Skeletal muscle tissue (tissue), 4 donors: ENCODE data around the gene LCP2. TPM values are rescaled to one million over a fixed set of nuclear protein-coding genes. Genes with fewer than 3 reads are reported as not detected.

Experiments
- H3K27ac ChIP-seq: one replicate; pipeline ENCODE4 v1.7.0; 2013; ENCODE audit warnings: mild to moderate bottlenecking, low read depth, low read length, inconsistent platforms
- H3K27me3 ChIP-seq, 3 donors: one replicate each; pipeline ENCODE4 v1.7.0; 2013; ENCODE audit warnings: low read length in 3 of 3; ENCODE audit not compliant: control insufficient read depth in 3 of 3, insufficient read depth in 3 of 3
- H3K36me3 ChIP-seq, 3 donors: one replicate each; pipeline ENCODE4 v1.7.0; 2013; ENCODE audit warnings: low read length in 3 of 3; ENCODE audit not compliant: control insufficient read depth in 3 of 3, insufficient read depth in 3 of 3
- H3K4me1 ChIP-seq, 3 donors: one replicate each; pipeline ENCODE4 v1.7.0; 2013; ENCODE audit warnings: low read length in 3 of 3, mild to moderate bottlenecking in 3 of 3; ENCODE audit not compliant: control insufficient read depth in 3 of 3, insufficient read depth in 3 of 3
- H3K4me3 ChIP-seq, 3 donors: one replicate each; pipeline ENCODE4 v1.7.0; 2013; ENCODE audit warnings: low read length in 3 of 3
- H3K9ac ChIP-seq, 3 donors: one replicate each; pipeline ENCODE4 v1.7.0; 2013; ENCODE audit warnings: low read length in 3 of 3, mild to moderate bottlenecking in 3 of 3, moderate library complexity in 2 of 3, low read depth in 1 of 3
- H3K9me3 ChIP-seq, 3 donors: one replicate each; pipeline ENCODE4 v1.7.0; 2013; ENCODE audit warnings: low read length in 3 of 3; ENCODE audit not compliant: control insufficient read depth in 3 of 3
- total RNA-seq: library from RNA; depleted of rRNA; stranded (reverse); fragments of >200 nt; gene quantifications from one replicate; pipeline ENCODE4 v1.2.3, GENCODE V29; 2014
- donor health status: Osteomylitis.

Gene LCP2
- total RNA-seq, 1 donor from 2014 or later = 6.8 TPM

- no peaks in the 10 kb centered on the region for H3K27me3 ChIP-seq
- no peaks in the 10 kb centered on the region for H3K36me3 ChIP-seq
- H3K9me3 ChIP-seq = no peaks in the 10 kb centered on the region
- H3K4me1 ChIP-seq = peaks cover 2 to 9% (median 5%) of the 10 kb centered on the region in 3 donors
- H3K4me3 ChIP-seq = no peak overlapping the region
- H3K27ac ChIP-seq = no peak overlapping the region
- no peak overlapping the region for H3K9ac ChIP-seq
These were observed 2.9 kb upstream of the LCP2 start for GRCh38 chr5:170300361-170301013.

- H3K27ac ChIP-seq = peak overlapping the region; percentile 81
- peak overlapping the region; percentile 69 to 76 (median 75) for H3K4me3 ChIP-seq
- peaks cover 0 to under 1% (median 0%) of the 10 kb centered on the region in 3 donors for H3K4me1 ChIP-seq
- H3K36me3 ChIP-seq = no peaks in the 10 kb centered on the region
- peaks cover 0 to 3% (median 0%) of the 10 kb centered on the region in 3 donors for H3K27me3 ChIP-seq
- H3K9ac ChIP-seq = peak overlapping the region in 2 of 3 donors; percentile 57 to 70
- H3K9me3 ChIP-seq = no peaks in the 10 kb centered on the region
These were observed 515 bp downstream of the LCP2 start for GRCh38 chr5:170296935-170297588.

- Histone ChIP-seq H3K36me3 (no peaks in the 10 kb centered on the region), H3K4me1 (no peaks in the 10 kb centered on the region), H3K4me3 (peak overlapping the region; percentile 69 to 76 (median 75)), H3K27me3 (peaks cover 0 to 3% (median 0%) of the 10 kb centered on the region in 3 donors), H3K27ac (peak overlapping the region; percentile 81), H3K9me3 (no peaks in the 10 kb centered on the region), H3K9ac (peak overlapping the region in 2 of 3 donors; percentile 47 to 57)
These were observed 1.3 kb downstream of the LCP2 start for GRCh38 chr5:170296036-170296934.

GRCh38 chr5:170294556-170294955 is 3.0 kb downstream of the LCP2 start:
- Histone ChIP-seq H3K36me3 (no peaks in the 10 kb centered on the region), H3K9ac (no peak overlapping the region), H3K9me3 (peaks cover 0 to 2% (median 0%) of the 10 kb centered on the region in 3 donors), H3K27ac (no peak overlapping the region), H3K4me1 (peaks cover 0 to 7% (median 0%) of the 10 kb centered on the region in 3 donors), H3K27me3 (peaks cover 0 to 3% (median 0%) of the 10 kb centered on the region in 3 donors), H3K4me3 (peak overlapping the region in 1 of 3 donors; percentile 39)

GRCh38 chr5:170294057-170294456 is 3.5 kb downstream of the LCP2 start:
- Histone ChIP-seq H3K4me3 (no peak overlapping the region), H3K27me3 (peaks cover 0 to 3% (median 0%) of the 10 kb centered on the region in 3 donors), H3K9me3 (peaks cover 0 to 2% (median 0%) of the 10 kb centered on the region in 3 donors), H3K36me3 (no peaks in the 10 kb centered on the region), H3K9ac (no peak overlapping the region), H3K4me1 (peaks cover 0 to 9% (median 2%) of the 10 kb centered on the region in 3 donors), H3K27ac (no peak overlapping the region)

- no peak overlapping the region for H3K9ac ChIP-seq
- H3K4me3 ChIP-seq = no peak overlapping the region
- peaks cover 0 to 3% (median 0%) of the 10 kb centered on the region in 3 donors for H3K27me3 ChIP-seq
- no peaks in the 10 kb centered on the region for H3K36me3 ChIP-seq
- H3K27ac ChIP-seq = no peak overlapping the region
- H3K9me3 ChIP-seq = peaks cover 0 to 2% (median 0%) of the 10 kb centered on the region in 3 donors
- H3K4me1 ChIP-seq = peaks cover 0 to 15% (median 2%) of the 10 kb centered on the region in 3 donors
These were observed 4.3 kb downstream of the LCP2 start for GRCh38 chr5:170293273-170293672.

- H3K27me3 ChIP-seq = peaks cover 0 to 3% (median 0%) of the 10 kb centered on the region in 3 donors
- no peak overlapping the region for H3K4me3 ChIP-seq
- peaks cover 0 to 2% (median 0%) of the 10 kb centered on the region in 3 donors for H3K9me3 ChIP-seq
- no peaks in the 10 kb centered on the region for H3K36me3 ChIP-seq
- H3K9ac ChIP-seq = no peak overlapping the region
- no peak overlapping the region for H3K27ac ChIP-seq
- peaks cover 2 to 15% (median 3%) of the 10 kb centered on the region in 3 donors for H3K4me1 ChIP-seq
These were observed 5.1 kb downstream of the LCP2 start for GRCh38 chr5:170292179-170293104.

GRCh38 chr5:170290498-170290897 is 7.1 kb downstream of the LCP2 start:
- Histone ChIP-seq H3K27ac (peak overlapping the region; percentile 31), H3K9me3 (peaks cover 0 to 2% (median 0%) of the 10 kb centered on the region in 3 donors), H3K36me3 (no peaks in the 10 kb centered on the region), H3K9ac (no peak overlapping the region), H3K27me3 (peaks cover 0 to 3% (median 0%) of the 10 kb centered on the region in 3 donors), H3K4me3 (no peak overlapping the region), H3K4me1 (peaks cover 2 to 15% (median 3%) of the 10 kb centered on the region in 3 donors)

GRCh38 chr5:170289764-170290163 is 7.8 kb downstream of the LCP2 start:
- Histone ChIP-seq H3K27me3 (no peaks in the 10 kb centered on the region), H3K9ac (no peak overlapping the region), H3K4me3 (no peak overlapping the region), H3K4me1 (peaks cover 2 to 15% (median 3%) of the 10 kb centered on the region in 3 donors), H3K9me3 (peaks cover 0 to 2% (median 0%) of the 10 kb centered on the region in 3 donors), H3K36me3 (no peaks in the 10 kb centered on the region), H3K27ac (peak overlapping the region; percentile 31)
